HG03469 (cell line): ENCODE results near the gene C3orf20.
"Not testable (repeated sequence)": the region's sequence is repeated elsewhere in the genome, so short reads cannot be mapped to it uniquely, and the experiment has no call there.

Experiments
- ATAC-seq: cut with Tn5 transposase; IDR thresholded peaks from one replicate; pipeline ENCODE4 v1.9.1; 2021; ENCODE audit warnings: mild to moderate bottlenecking, moderate library complexity, moderate number of reproducible peaks; ENCODE audit not compliant: unreplicated experiment

The C3orf20 gene

GRCh38 chr3:14649466-14649865 lies 25.5 kb upstream of the C3orf20 start:
- no peak for ATAC-seq

- no peak for ATAC-seq
These were observed 24.7 kb upstream of the C3orf20 start for GRCh38 chr3:14650193-14650592.

- peak; percentile 99 for ATAC-seq
These were observed 23.3 kb upstream of the C3orf20 start, which contains the start of gene CCDC174 for GRCh38 chr3:14651440-14652251. Gene CCDC174, plus strand, starts transcription at chr3:14651762. Its CDS starts 75 bp downstream, at chr3:14651837.

DNA sequence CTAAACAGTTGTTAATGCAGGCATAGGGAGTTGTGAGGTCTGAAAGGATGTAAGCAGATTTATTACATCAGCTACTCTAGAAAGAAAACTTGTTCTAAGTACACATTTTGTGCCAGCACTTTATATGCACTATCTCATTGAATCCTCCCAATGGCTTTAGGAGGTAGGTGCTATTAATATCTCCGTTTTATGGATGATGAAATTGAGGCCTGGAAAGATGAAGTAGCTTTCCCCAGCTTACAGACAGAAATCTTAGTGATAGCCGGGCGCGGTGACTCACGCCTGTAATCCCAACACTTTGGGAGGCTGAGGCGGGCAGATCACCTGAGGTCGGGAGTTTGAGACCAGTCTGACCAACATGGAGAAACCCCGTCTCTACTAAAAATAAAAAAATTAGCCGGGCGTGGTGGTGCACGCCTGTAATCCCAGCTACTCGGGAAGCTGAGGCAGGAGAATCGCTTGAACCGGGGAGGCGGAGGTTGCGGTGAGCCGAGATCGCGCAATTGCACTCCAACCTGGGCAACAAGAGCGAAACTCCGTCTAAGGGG lies 22.5 kb upstream of the C3orf20 start:
- ATAC-seq, result not testable (repeated sequence)

- no peak for ATAC-seq
These were observed 17.4 kb upstream of the C3orf20 start for GRCh38 chr3:14657579-14657978.

DNA sequence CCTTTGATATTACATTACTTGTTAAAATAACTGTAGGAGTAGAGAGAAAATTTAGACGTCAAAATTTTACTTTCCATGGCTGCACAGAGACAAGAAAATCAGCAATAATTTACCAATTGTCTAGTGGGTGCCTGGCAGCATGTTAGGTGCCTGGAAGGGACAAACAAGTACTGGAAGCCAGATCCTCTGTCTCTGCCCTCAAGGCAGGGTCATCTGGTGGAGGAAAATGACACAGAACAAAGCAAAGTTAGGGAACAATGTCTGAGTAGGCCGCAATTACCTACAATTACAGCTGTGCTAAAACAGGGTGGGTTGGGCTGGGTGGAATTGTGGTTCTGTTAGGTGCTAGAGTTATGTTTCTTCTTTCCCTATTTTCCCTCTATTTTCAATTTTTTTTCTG lies 16.0 kb upstream of the C3orf20 start:
- ATAC-seq, result no peak

GRCh38 chr3:14660942-14661341 lies 14.0 kb upstream of the C3orf20 start:
- no peak for ATAC-seq

DNA sequence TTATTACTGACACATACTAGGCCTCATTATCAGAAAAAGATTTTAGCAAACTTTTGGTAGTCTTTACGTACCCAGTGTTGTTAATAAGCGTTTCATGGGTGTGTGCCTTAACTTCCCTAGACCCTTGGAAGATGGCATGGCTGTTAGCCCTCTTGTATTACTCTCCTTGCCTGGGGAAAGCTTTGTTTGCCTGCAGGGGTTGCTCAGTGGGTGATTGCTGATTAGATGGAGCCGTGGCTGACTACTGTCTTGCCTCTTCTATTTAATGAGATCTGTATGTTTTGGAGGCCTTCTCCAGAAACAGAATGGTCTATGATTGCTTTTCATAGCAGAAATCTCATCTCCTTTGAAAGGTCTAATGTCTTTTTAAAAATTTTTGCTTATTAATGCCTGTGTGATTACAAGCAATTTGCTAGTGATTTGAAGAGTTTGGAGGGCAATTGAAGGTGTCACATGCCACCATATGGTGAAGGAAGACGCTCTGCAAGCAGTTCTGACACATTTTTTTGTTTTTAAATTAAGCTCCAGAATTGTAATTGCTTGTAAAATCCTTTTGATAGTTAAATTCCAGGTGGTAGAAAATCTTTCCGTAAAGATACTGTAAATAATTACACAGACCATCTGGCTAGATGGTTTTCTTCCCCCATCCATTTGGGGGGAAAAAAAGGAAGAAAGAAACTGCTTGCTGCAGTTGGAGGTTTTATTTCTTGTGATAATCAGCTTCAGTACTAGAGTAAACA lies 11.4 kb upstream of the C3orf20 start:
- ATAC-seq, result no peak

- ATAC-seq, result no peak
These were observed 10.8 kb upstream of the C3orf20 start for GRCh38 chr3:14664170-14664569.

DNA sequence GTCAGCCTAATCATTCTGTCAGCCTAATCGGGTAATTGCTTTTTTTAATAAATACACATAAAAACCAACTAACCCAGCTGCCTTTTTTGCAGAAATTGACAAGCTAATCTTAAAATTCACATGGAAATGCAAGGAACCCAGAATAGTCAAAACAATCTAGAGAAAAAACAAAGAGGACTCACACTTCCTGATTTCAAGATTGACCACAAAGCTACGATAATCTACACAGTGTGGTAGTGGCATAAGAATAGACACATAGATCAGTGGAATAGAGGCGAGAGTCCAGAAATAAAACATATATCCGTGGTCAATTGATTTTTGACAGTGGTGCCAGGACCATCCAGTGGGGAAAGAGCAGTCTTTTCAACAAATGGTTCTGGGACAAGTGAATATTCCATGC lies 2.4 kb upstream of the C3orf20 start:
- no peak for ATAC-seq

DNA sequence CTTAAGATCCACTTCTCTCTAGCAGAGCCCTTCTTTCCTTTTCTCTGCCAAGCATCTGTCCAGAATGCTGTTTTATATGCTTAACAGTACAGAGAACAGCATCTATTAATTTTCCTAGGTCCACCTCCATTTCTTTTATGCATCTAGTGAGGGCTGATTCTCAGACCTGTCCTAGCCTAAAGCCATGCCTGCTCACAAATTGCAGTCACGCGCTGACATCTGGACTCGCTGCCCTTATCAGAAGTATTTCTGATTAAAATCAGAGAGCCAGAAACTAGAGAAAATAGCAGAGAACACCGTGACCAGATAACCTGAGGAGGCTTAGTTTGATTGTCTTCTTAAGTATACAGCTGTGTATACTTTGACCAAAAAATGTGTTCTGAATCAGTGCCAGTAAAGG lies 1.9 kb downstream of the C3orf20 start:
- no peak for ATAC-seq

GRCh38 chr3:14678015-14678503 lies 3.1 kb downstream of the C3orf20 start:
- no peak for ATAC-seq

- ATAC-seq, result no peak
These were observed 5.2 kb downstream of the C3orf20 start for GRCh38 chr3:14680115-14680514.

GRCh38 chr3:14680716-14681115 lies 5.8 kb downstream of the C3orf20 start:
- ATAC-seq, result no peak

- no peak for ATAC-seq
These were observed 9.5 kb downstream of the C3orf20 start for GRCh38 chr3:14684447-14684846.

DNA sequence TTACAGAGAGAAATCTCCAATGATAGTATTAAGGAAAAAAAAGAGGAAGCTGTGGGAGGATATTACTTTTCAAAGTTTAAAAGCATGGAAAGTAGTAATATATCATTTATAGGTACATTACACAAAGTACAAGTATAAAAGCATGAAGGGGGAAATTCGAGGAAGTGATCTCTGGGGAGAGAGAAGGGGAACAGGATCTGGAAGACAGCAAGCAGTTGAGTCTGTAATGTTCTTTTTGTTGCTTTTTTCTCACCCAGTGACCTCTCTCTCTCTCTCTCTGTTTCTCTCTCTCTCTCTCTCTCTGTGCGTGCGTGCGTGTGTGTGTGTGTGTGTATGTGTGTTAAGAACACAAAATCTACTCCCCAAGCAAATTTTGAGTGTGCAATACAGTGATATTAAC lies 10.2 kb downstream of the C3orf20 start:
- ATAC-seq, result no peak

- no peak for ATAC-seq
These were observed 12.4 kb downstream of the C3orf20 start for GRCh38 chr3:14687360-14687759.

DNA sequence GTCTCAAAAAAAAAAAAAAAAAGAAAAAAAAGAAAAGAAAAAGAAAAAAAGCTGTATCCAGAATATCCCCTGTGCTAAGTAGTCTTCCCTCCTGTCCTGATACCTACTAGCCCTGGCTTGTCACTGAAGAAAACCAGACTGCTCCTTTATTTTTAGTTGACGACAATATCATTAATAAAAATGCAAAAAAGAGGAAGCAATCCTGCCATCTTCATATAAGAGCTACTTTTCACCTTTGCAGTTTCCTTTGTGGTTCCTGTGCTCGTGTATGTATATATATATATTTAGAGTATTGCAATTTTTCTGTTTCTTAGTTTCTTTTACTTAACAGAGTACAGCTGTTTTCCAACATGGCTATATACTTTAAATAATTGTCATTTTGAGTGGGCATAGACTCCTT lies 13.6 kb downstream of the C3orf20 start:
- no peak for ATAC-seq

DNA sequence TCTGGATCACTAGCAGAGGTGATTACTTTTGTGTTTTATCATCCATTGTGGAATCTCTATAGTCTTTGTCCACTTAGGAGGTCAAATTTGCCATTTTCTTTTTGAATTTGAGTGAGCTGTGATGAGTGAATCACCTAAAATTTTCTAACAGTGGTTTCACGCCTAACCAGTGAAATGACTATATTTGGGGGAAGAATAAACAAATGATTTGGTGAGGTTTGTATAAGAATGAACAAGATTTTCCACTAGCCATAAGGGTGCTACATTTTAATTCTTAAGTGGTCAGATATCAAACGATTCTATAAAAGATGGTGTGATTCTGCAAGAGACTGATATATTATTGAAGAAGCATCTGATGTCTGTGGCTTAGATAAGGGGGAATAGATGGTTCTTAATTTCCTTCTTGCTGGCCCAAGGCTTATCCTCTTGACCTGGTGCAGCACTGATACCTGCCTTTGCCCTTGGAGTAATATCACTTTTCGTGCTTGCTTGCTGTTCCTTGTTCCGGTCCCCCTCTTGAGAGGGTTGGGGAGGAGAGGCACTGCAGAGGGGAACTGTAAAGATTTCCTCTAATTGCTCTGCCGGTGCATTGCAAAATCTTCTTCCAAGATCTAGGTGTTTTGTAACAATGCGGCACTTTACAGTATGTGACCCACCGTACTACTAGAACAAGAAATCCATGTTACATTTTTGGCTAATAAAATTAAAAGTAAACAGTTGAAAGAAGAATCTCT lies 14.5 kb downstream of the C3orf20 start:
- no peak for ATAC-seq

DNA sequence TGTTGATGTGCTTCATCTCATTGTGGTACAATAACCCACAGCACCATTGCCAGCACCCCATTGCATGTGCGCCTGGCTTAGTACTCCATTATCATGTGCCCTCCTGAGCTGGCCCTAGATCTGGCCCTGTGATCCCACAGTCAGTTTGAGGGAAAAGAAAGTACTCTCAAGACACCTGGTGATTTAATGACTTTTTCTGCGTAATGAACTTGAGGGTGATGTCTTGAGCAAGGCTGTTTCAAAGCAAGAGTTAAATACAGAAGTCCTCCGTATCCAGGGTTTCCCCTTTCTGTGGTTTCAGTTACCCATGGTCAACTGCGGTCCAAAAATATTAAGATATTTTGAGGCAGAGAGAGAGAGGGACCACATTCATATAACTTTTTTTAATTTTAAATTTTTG lies 16.3 kb downstream of the C3orf20 start:
- no peak for ATAC-seq

GRCh38 chr3:14691719-14692118 lies 16.8 kb downstream of the C3orf20 start:
- ATAC-seq, result no peak
